ENCODE data around the gene NOVA2.

Gene NOVA2

GRCh38 chr19:45990113-45990728 is 16.6 kb upstream of the NOVA2 start:
- H3K27ac ChIP-seq (ENCODE audit: low read length) = no peak overlapping the region
- H3F3A ChIP-seq (ENCODE audit: insufficient read depth, low read length) = no peaks in the 10 kb centered on the region
- no peaks in the 10 kb centered on the region for H3K79me2 ChIP-seq (ENCODE audit: low read length)
- H3K9me3 ChIP-seq (replicated peaks; ENCODE audit: insufficient read depth, low read length) = no peaks in the 10 kb centered on the region
- no peak overlapping the region for H3K4me3 ChIP-seq (ENCODE audit: low read length)
- no peaks in the 10 kb centered on the region for H3K4me1 ChIP-seq (ENCODE audit: low read length)
- H3K9me2 ChIP-seq (replicated peaks; ENCODE audit: insufficient read depth, low read length) = no peaks in the 10 kb centered on the region
- DNase-seq = no peak
- H3K36me3 ChIP-seq (replicated peaks; ENCODE audit: insufficient read depth, low read length) = no peaks in the 10 kb centered on the region
- TF ChIP-seq EZH2 (optimal IDR thresholded peaks at IDR 0.05; ENCODE audit: low read depth, low read length) = no peak
- TF ChIP-seq CTCF (IDR thresholded peaks at IDR 0.05; ENCODE audit: low read length) = no peak
- no peak for TF ChIP-seq EZH2phosphoT487 (IDR thresholded peaks at IDR 0.05; ENCODE audit: low read length)
- H3K27me3 ChIP-seq (replicated peaks; ENCODE audit: insufficient read depth, low read length) = peaks cover 51% of the 10 kb centered on the region
- no peak overlapping the region for H3K9ac ChIP-seq (ENCODE audit: low read length)
- no peaks in the 10 kb centered on the region for H4K20me1 ChIP-seq (ENCODE audit: insufficient read depth, low read length)
- no peak overlapping the region for H2AFZ ChIP-seq (ENCODE audit: low read length)
- H3K4me2 ChIP-seq (ENCODE audit: low read depth, low read length) = no peak overlapping the region

GRCh38 chr19:45985321-45985720 is 11.7 kb upstream of the NOVA2 start:
- no peak overlapping the region for H3K4me3 ChIP-seq (ENCODE audit: low read length)
- peaks cover 81% of the 10 kb centered on the region for H3K27me3 ChIP-seq (replicated peaks; ENCODE audit: insufficient read depth, low read length)
- H3F3A ChIP-seq (ENCODE audit: insufficient read depth, low read length) = no peaks in the 10 kb centered on the region
- H3K9me3 ChIP-seq (replicated peaks; ENCODE audit: insufficient read depth, low read length) = no peaks in the 10 kb centered on the region
- no peaks in the 10 kb centered on the region for H3K79me2 ChIP-seq (ENCODE audit: low read length)
- no peak overlapping the region for H3K4me2 ChIP-seq (ENCODE audit: low read depth, low read length)
- no peaks in the 10 kb centered on the region for H3K9me2 ChIP-seq (replicated peaks; ENCODE audit: insufficient read depth, low read length)
- H3K9ac ChIP-seq (ENCODE audit: low read length) = no peak overlapping the region
- no peaks in the 10 kb centered on the region for H3K4me1 ChIP-seq (ENCODE audit: low read length)
- no peak overlapping the region for H3K27ac ChIP-seq (ENCODE audit: low read length)
- no peaks in the 10 kb centered on the region for H3K36me3 ChIP-seq (replicated peaks; ENCODE audit: insufficient read depth, low read length)
- H4K20me1 ChIP-seq (ENCODE audit: insufficient read depth, low read length) = no peaks in the 10 kb centered on the region
- H2AFZ ChIP-seq (ENCODE audit: low read length) = no peak overlapping the region
- no peak for DNase-seq
- TF ChIP-seq CTCF (IDR thresholded peaks at IDR 0.05; ENCODE audit: low read length) = no peak
- TF ChIP-seq EZH2 (optimal IDR thresholded peaks at IDR 0.05; ENCODE audit: low read depth, low read length) = no peak
- TF ChIP-seq EZH2phosphoT487 (IDR thresholded peaks at IDR 0.05; ENCODE audit: low read length) = no peak

GRCh38 chr19:45981350-45981749 is 7.7 kb upstream of the NOVA2 start:
- no peak overlapping the region for H3K4me3 ChIP-seq (ENCODE audit: low read length)
- H3K27ac ChIP-seq (ENCODE audit: low read length) = no peak overlapping the region
- TF ChIP-seq EZH2phosphoT487 (IDR thresholded peaks at IDR 0.05; ENCODE audit: low read length) (no peak), EZH2 (optimal IDR thresholded peaks at IDR 0.05; ENCODE audit: low read depth, low read length) (no peak), CTCF (IDR thresholded peaks at IDR 0.05; ENCODE audit: low read length) (no peak)
- no peaks in the 10 kb centered on the region for H3K36me3 ChIP-seq (replicated peaks; ENCODE audit: insufficient read depth, low read length)
- H4K20me1 ChIP-seq (ENCODE audit: insufficient read depth, low read length) = no peaks in the 10 kb centered on the region
- no peaks in the 10 kb centered on the region for H3K9me3 ChIP-seq (replicated peaks; ENCODE audit: insufficient read depth, low read length)
- no peaks in the 10 kb centered on the region for H3K79me2 ChIP-seq (ENCODE audit: low read length)
- H3K9me2 ChIP-seq (replicated peaks; ENCODE audit: insufficient read depth, low read length) = no peaks in the 10 kb centered on the region
- DNase-seq = no peak
- H3K4me1 ChIP-seq (ENCODE audit: low read length) = no peaks in the 10 kb centered on the region
- no peak overlapping the region for H3K4me2 ChIP-seq (ENCODE audit: low read depth, low read length)
- H3F3A ChIP-seq (ENCODE audit: insufficient read depth, low read length) = no peaks in the 10 kb centered on the region
- no peak overlapping the region for H3K9ac ChIP-seq (ENCODE audit: low read length)
- H3K27me3 ChIP-seq (replicated peaks; ENCODE audit: insufficient read depth, low read length) = peaks cover 82% of the 10 kb centered on the region
- H2AFZ ChIP-seq (ENCODE audit: low read length) = no peak overlapping the region
